Gastroesophageal sphincter (tissue), 3 donors: Measurements from ENCODE around the gene ESCO1.

Source experiments
- POLR2A ChIP-seq, 2 donors: fragments of 450-650 bp; IDR thresholded peaks; one replicate each; pipeline ENCODE4 v1.6.1; 2017; ENCODE audit warnings: antibody characterized with exemption in 2 of 2, mild to moderate bottlenecking in 2 of 2, moderate library complexity in 1 of 2
- POLR2AphosphoS5 ChIP-seq: sonication (generic); formaldehyde crosslinking; IDR thresholded peaks from one replicate; pipeline ENCODE4 v1.6.1; 2017; ENCODE audit warnings: antibody characterized with exemption
- TF ChIP-seq, protein P1 (sequence below), 4 experiments: fragments of 200-600 bp in 2 of 4; fragments of 450-650 bp in 2 of 4; sonication (generic) in 1 of 4; IDR thresholded peaks; one replicate each; pipeline ENCODE4 v1.5.1; 2017 to 2019; ENCODE audit warnings: antibody characterized with exemption in 4 of 4, mild to moderate bottlenecking in 2 of 4, moderate library complexity in 2 of 4

DNA sequence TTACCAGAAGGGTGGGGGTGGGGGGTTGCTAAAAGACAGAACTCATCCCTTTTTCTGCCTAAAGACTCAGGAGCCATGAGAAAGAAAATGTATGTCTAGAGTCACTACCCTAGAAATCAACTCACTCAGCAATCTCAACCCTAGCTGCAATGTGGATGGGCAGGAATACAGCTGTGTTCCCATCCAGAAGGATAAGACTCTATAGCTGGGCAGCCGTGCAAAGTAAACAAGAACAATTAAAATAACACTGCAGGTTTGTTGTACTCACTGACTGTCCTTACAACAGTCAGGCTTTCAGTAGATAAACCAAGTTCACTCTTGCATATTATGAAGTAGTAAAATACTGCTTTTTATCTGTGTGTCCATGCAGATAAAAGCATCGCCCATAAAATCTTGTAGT lies 74.0 kb downstream of the ESCO1 start:
- TF ChIP-seq POLR2A (IDR thresholded peaks at IDR 0.05) = no peak
- TF ChIP-seq, protein P1, sequence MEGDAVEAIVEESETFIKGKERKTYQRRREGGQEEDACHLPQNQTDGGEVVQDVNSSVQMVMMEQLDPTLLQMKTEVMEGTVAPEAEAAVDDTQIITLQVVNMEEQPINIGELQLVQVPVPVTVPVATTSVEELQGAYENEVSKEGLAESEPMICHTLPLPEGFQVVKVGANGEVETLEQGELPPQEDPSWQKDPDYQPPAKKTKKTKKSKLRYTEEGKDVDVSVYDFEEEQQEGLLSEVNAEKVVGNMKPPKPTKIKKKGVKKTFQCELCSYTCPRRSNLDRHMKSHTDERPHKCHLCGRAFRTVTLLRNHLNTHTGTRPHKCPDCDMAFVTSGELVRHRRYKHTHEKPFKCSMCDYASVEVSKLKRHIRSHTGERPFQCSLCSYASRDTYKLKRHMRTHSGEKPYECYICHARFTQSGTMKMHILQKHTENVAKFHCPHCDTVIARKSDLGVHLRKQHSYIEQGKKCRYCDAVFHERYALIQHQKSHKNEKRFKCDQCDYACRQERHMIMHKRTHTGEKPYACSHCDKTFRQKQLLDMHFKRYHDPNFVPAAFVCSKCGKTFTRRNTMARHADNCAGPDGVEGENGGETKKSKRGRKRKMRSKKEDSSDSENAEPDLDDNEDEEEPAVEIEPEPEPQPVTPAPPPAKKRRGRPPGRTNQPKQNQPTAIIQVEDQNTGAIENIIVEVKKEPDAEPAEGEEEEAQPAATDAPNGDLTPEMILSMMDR (IDR thresholded peaks at IDR 0.05) = no peak
- no peak for TF ChIP-seq POLR2AphosphoS5
